Measurements from ENCODE around the gene SMYD3. TPM values are rescaled to one million over a fixed set of nuclear protein-coding genes. Genes with fewer than 3 reads are reported as not detected.

SMYD3 gene
- total RNA-seq, 5 donors from 2014 or later (not counting 1 experiment from before 2014, with no cell fraction given) = 17.7 to 37.8 (median 21.9) TPM

DNA sequence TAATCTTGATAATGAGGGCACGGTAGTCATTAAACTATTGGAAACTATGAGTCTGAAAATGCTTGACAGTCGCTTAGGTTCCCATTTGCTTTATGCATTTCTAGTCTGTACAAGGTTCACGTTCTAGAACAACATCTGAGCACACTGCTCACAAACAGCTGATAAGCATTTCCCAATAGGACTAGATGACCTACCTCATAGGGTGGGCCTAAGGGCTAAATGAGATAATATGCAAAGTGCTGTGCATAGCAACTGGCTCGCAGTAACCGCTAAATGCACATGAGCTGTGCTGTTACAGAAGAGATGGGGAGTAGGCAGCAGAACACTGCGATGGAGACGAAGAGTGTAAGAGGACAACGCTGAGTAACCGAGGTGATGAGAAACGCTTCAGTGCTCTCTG lies 628.0 kb downstream of the SMYD3 start:
- no peak overlapping the region for H3K27ac ChIP-seq (ENCODE audit: low read length)
- no peaks in the 10 kb centered on the region for H3K4me1 ChIP-seq (ENCODE audit: control insufficient read depth in 1 of 2, extremely low read depth in 1 of 2, insufficient read depth in 2 of 2, low read length in 2 of 2)
- Mint-ChIP-seq H3K36me3 (peaks cover 27% of the 10 kb centered on the region), H3K4me1 (no peaks in the 10 kb centered on the region), H3K27me3 (no peaks in the 10 kb centered on the region), H3K9me3 (no peaks in the 10 kb centered on the region), H3K27ac (no peak overlapping the region), H3K4me3 (no peak overlapping the region)
- no peaks in the 10 kb centered on the region for H3K27me3 ChIP-seq (replicated peaks in 1 of 2; ENCODE audit: control insufficient read depth in 2 of 2, extremely low read depth in 1 of 2, insufficient read depth in 2 of 2, low read length in 1 of 2)
- 86% methylated on average over 8 of the region's 10 CpGs for WGBS (ENCODE audit: insufficient coverage)
- H3K36me3 ChIP-seq (ENCODE audit: control insufficient read depth in 2 of 2, extremely low read depth in 1 of 2, insufficient read depth in 1 of 2, low read length in 1 of 2) = no peaks in the 10 kb centered on the region
- no peaks in the 10 kb centered on the region for H3K9me3 ChIP-seq
- CTCF ChIA-PET = interaction anchor here in 1 of 2 donors (0.6 kb wide), 1 partner anchor 11 kb away, joined by 4 read pairs; no protein-coding TSS in a partner anchor
- H3K4me3 ChIP-seq (ENCODE audit: control insufficient read depth in 1 of 2, extremely low read depth in 1 of 2, low read length in 1 of 2) = no peak overlapping the region
- POLR2A ChIA-PET = no interaction called here
- DNase-seq (no peak), ATAC-seq (replicated peaks in 1 of 4) (no peak)

DNA sequence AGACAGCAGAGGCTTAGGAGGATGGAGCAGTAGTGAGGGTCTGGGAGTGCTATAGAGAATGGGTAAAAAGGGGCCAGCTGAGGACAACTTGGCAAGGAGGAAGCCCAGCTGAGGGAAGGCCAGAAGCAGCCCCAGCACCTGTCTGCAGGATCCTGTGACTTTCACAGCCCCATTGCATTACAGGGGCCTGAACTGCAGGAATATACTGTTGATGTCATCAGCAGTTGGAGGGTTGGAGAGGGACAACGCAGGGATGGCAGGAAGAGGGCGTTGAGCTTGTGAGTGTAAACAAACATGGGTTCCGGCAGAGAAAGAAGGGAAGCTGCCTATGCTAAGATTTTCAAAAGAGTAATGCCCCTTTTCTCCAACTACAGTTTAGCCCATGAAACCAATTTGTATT lies 628.5 kb downstream of the SMYD3 start:
- DNase-seq (no peak), ATAC-seq (replicated peaks in 1 of 4) (no peak)
- no peak overlapping the region for H3K27ac Mint-ChIP-seq
- Histone ChIP-seq H3K27ac (ENCODE audit: low read length) (no peak overlapping the region), H3K9me3 (no peaks in the 10 kb centered on the region), H3K4me1 (ENCODE audit: control insufficient read depth in 1 of 2, extremely low read depth in 1 of 2, insufficient read depth in 2 of 2, low read length in 2 of 2) (no peaks in the 10 kb centered on the region), H3K4me3 (ENCODE audit: control insufficient read depth in 1 of 2, extremely low read depth in 1 of 2, low read length in 1 of 2) (no peak overlapping the region), H3K27me3 (replicated peaks in 1 of 2; ENCODE audit: control insufficient read depth in 2 of 2, extremely low read depth in 1 of 2, insufficient read depth in 2 of 2, low read length in 1 of 2) (no peaks in the 10 kb centered on the region), H3K36me3 (ENCODE audit: control insufficient read depth in 2 of 2, extremely low read depth in 1 of 2, insufficient read depth in 1 of 2, low read length in 1 of 2) (no peaks in the 10 kb centered on the region)
- no peaks in the 10 kb centered on the region for H3K4me1 Mint-ChIP-seq
- H3K36me3 Mint-ChIP-seq = peaks cover 25% of the 10 kb centered on the region
- no peak overlapping the region for H3K4me3 Mint-ChIP-seq
- no peaks in the 10 kb centered on the region for H3K27me3 Mint-ChIP-seq
- H3K9me3 Mint-ChIP-seq = no peaks in the 10 kb centered on the region
- CTCF ChIA-PET = no interaction called here
- no CpG with 5 or more reads among the region's 3 CpGs for WGBS (ENCODE audit: insufficient coverage)
- POLR2A ChIA-PET = no interaction called here

DNA sequence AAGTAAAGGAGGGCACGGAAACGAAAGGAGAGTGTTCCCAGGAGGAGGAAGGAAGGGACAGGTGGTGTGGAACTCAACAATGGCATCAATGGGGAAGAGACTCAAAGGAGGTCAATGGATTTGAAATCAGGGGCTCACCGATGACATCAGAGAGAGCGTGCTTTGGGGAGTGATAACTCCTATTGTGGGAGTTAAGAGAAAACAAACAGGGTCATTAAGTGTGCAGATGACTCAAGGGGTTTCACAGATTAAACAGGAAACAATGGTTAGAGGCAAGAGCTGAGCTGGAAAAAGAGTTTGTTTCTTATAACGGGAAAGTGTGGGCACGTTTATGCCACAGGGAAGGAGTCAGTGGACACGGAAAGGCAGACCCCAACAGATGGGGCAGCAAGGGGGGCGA lies 629.1 kb downstream of the SMYD3 start:
- Histone ChIP-seq H3K9me3 (no peaks in the 10 kb centered on the region), H3K27ac (ENCODE audit: low read length) (no peak overlapping the region), H3K4me1 (ENCODE audit: control insufficient read depth in 1 of 2, extremely low read depth in 1 of 2, insufficient read depth in 2 of 2, low read length in 2 of 2) (no peaks in the 10 kb centered on the region), H3K27me3 (replicated peaks in 1 of 2; ENCODE audit: control insufficient read depth in 2 of 2, extremely low read depth in 1 of 2, insufficient read depth in 2 of 2, low read length in 1 of 2) (no peaks in the 10 kb centered on the region), H3K4me3 (ENCODE audit: control insufficient read depth in 1 of 2, extremely low read depth in 1 of 2, low read length in 1 of 2) (no peak overlapping the region), H3K36me3 (ENCODE audit: control insufficient read depth in 2 of 2, extremely low read depth in 1 of 2, insufficient read depth in 1 of 2, low read length in 1 of 2) (no peaks in the 10 kb centered on the region)
- H3K9me3 Mint-ChIP-seq = no peaks in the 10 kb centered on the region
- 70% methylated on average over 7 of the region's 8 CpGs for WGBS (ENCODE audit: insufficient coverage)
- no peak overlapping the region for H3K4me3 Mint-ChIP-seq
- no peak for DNase-seq
- H3K27ac Mint-ChIP-seq = no peak overlapping the region
- POLR2A ChIA-PET = no interaction called here
- H3K27me3 Mint-ChIP-seq = no peaks in the 10 kb centered on the region
- no peak for ATAC-seq (replicated peaks in 1 of 4)
- H3K36me3 Mint-ChIP-seq = peaks cover 25% of the 10 kb centered on the region
- no peaks in the 10 kb centered on the region for H3K4me1 Mint-ChIP-seq
- CTCF ChIA-PET = no interaction called here

DNA sequence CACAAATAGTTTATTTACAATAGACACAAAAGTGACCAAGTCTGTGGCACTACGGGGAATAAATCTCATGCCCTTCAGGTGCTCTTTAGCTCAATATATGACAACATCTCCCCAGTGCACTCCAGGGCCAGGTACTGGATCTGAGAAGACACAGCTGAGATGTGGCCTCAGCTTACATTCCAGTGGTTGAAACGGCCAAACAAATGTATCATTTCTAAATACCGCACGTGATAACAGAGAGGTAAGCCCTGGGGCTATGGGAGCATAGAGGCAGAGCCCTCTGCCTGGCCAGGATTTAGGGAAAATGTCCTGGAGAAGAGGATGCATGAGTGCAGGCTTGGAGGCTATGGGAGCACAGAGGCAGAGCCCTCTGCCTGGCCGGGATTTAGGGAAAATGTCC lies 630.5 kb downstream of the SMYD3 start:
- Mint-ChIP-seq H3K27ac (no peak overlapping the region), H3K4me3 (no peak overlapping the region), H3K27me3 (no peaks in the 10 kb centered on the region), H3K36me3 (peaks cover 32% of the 10 kb centered on the region), H3K9me3 (no peaks in the 10 kb centered on the region), H3K4me1 (no peaks in the 10 kb centered on the region)
- ATAC-seq (replicated peaks in 1 of 4) (no peak), DNase-seq (no peak)
- ChIA-PET CTCF (no interaction called here), POLR2A (no interaction called here)
- Histone ChIP-seq H3K36me3 (ENCODE audit: control insufficient read depth in 2 of 2, extremely low read depth in 1 of 2, insufficient read depth in 1 of 2, low read length in 1 of 2) (peaks cover 0 to 5% of the 10 kb centered on the region in 2 donors), H3K27me3 (replicated peaks in 1 of 2; ENCODE audit: control insufficient read depth in 2 of 2, extremely low read depth in 1 of 2, insufficient read depth in 2 of 2, low read length in 1 of 2) (no peaks in the 10 kb centered on the region), H3K27ac (ENCODE audit: low read length) (no peak overlapping the region), H3K4me1 (ENCODE audit: control insufficient read depth in 1 of 2, extremely low read depth in 1 of 2, insufficient read depth in 2 of 2, low read length in 2 of 2) (no peaks in the 10 kb centered on the region), H3K9me3 (no peaks in the 10 kb centered on the region), H3K4me3 (ENCODE audit: control insufficient read depth in 1 of 2, extremely low read depth in 1 of 2, low read length in 1 of 2) (no peak overlapping the region)
- 93% methylated on average over 4 of the region's 5 CpGs for WGBS (ENCODE audit: insufficient coverage)

DNA sequence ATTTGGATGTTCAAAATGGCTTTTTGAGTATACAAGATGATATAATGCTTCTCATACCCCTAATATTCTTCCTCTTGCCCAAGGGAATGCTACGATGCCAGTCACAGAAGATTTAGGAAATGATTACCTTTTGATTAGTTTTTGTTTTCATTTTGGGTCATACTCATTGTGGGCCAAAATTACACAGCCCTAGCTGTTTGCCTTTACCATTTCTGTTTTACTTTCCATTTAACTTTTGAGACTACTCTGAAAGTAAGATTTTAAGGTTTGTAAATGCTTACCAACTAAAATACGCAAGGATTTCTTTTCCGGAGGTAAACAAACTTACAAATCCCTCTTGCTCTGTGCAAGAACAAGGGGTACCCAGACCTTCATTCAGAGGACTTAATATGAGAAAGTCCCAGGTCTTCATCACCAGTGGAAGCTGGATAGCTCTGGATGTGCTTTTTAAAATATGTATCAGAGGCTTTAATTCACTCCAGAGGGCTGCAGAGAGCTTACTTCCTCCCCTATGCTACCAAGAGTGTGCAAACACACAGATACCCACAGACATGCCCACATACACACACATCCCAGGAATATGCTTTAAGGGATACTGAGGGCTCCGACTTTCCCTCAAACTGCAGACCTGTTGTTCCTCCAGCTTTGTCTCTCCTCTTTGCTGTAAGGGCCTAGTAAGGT lies 631.4 kb downstream of the SMYD3 start:
- ChIA-PET CTCF (no interaction called here), POLR2A (no interaction called here)
- H3K27me3 ChIP-seq (replicated peaks in 1 of 2; ENCODE audit: control insufficient read depth in 2 of 2, extremely low read depth in 1 of 2, insufficient read depth in 2 of 2, low read length in 1 of 2) = no peaks in the 10 kb centered on the region
- H3K4me3 Mint-ChIP-seq = no peak overlapping the region
- no peak for DNase-seq
- ATAC-seq (replicated peaks in 1 of 4) = no peak
- no peaks in the 10 kb centered on the region for H3K4me1 Mint-ChIP-seq
- no peaks in the 10 kb centered on the region for H3K9me3 Mint-ChIP-seq
- H3K36me3 Mint-ChIP-seq = peaks cover 36% of the 10 kb centered on the region
- no peak overlapping the region for H3K4me3 ChIP-seq (ENCODE audit: control insufficient read depth in 1 of 2, extremely low read depth in 1 of 2, low read length in 1 of 2)
- no CpG with 5 or more reads among the region's 4 CpGs for WGBS (ENCODE audit: insufficient coverage)
- no peaks in the 10 kb centered on the region for H3K27me3 Mint-ChIP-seq
- H3K36me3 ChIP-seq (ENCODE audit: control insufficient read depth in 2 of 2, extremely low read depth in 1 of 2, insufficient read depth in 1 of 2, low read length in 1 of 2) = peaks cover 0 to 5% of the 10 kb centered on the region in 2 donors
- no peaks in the 10 kb centered on the region for H3K4me1 ChIP-seq (ENCODE audit: control insufficient read depth in 1 of 2, extremely low read depth in 1 of 2, insufficient read depth in 2 of 2, low read length in 2 of 2)
- H3K27ac ChIP-seq (ENCODE audit: low read length) = no peak overlapping the region
- no peaks in the 10 kb centered on the region for H3K9me3 ChIP-seq
- no peak overlapping the region for H3K27ac Mint-ChIP-seq

DNA sequence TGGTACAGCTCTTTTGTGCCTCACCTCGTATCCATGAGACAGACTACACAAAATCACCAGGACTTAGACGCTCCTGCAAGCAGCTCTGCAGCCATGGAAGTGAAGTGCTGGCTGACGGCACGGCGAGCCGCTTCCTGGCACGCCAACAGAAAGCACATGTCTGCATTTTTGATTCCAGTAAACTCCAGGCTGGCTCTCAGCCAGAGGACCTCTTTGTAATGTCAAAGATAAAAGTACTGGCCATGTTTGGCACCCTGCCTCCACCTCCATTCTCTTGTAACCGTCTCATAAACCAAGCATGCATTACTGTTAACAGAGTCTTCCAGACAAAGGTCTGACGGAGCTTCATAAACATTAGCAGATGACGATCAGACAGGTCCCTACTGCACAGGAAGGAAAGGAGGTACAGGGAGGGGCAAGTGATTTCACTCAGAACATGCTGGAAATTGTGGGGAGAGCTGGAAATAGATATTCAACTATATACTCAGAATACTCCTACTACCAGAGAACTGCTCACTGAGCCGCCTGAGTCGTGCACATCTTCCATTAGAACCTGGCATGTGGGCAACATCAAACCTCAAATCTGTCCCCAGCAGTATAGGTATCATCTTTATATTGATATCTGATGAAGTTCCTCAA lies 632.0 kb downstream of the SMYD3 start:
- H3K4me1 ChIP-seq (ENCODE audit: control insufficient read depth in 1 of 2, extremely low read depth in 1 of 2, insufficient read depth in 2 of 2, low read length in 2 of 2) = no peaks in the 10 kb centered on the region
- H3K27ac ChIP-seq (ENCODE audit: low read length) = no peak overlapping the region
- peaks cover 0 to 5% of the 10 kb centered on the region in 2 donors for H3K36me3 ChIP-seq (ENCODE audit: control insufficient read depth in 2 of 2, extremely low read depth in 1 of 2, insufficient read depth in 1 of 2, low read length in 1 of 2)
- Mint-ChIP-seq H3K27me3 (no peaks in the 10 kb centered on the region), H3K27ac (no peak overlapping the region), H3K9me3 (no peaks in the 10 kb centered on the region), H3K4me1 (peaks cover 0 to 2% (median 0%) of the 10 kb centered on the region in 3 donors), H3K4me3 (no peak overlapping the region), H3K36me3 (peaks cover 41% of the 10 kb centered on the region)
- no peaks in the 10 kb centered on the region for H3K27me3 ChIP-seq (replicated peaks in 1 of 2; ENCODE audit: control insufficient read depth in 2 of 2, extremely low read depth in 1 of 2, insufficient read depth in 2 of 2, low read length in 1 of 2)
- no peaks in the 10 kb centered on the region for H3K9me3 ChIP-seq
- DNase-seq = no peak
- ChIA-PET CTCF (no interaction called here), POLR2A (no interaction called here)
- WGBS (ENCODE audit: insufficient coverage) = 84% methylated on average over 7 of the region's 12 CpGs
- no peak for ATAC-seq (replicated peaks in 1 of 4)
- H3K4me3 ChIP-seq (ENCODE audit: control insufficient read depth in 1 of 2, extremely low read depth in 1 of 2, low read length in 1 of 2) = no peak overlapping the region
